Limb (tissue), 2 donors: ENCODE results near the gene CRADD.

Experiments
- DNase-seq, 2 donors: peaks; one replicate each; pipeline ENCODE4 v3.0.0-alpha.2; 2016; ENCODE audit errors: extremely low spot score in 2 of 2

CRADD gene

GRCh38 chr12:93805736-93806141 is 128.6 kb downstream of the CRADD start:
- DNase-seq, result no peak

- DNase-seq, result no peak
Observed at GRCh38 chr12:93807354-93807753, 130.2 kb downstream of the CRADD start.

GRCh38 chr12:93808169-93808899 is 131.2 kb downstream of the CRADD start:
- DNase-seq, result no peak

GRCh38 chr12:93812626-93813025 is 135.5 kb downstream of the CRADD start:
- no peak for DNase-seq

GRCh38 chr12:93813186-93813585 is 136.0 kb downstream of the CRADD start:
- DNase-seq, result no peak

- DNase-seq, result peak in 1 of 2 donors; percentile 53
Observed at GRCh38 chr12:93813972-93814821, 137.0 kb downstream of the CRADD start.

GRCh38 chr12:93818488-93819049 is 141.4 kb downstream of the CRADD start:
- DNase-seq, result no peak

- DNase-seq, result no peak
Observed at GRCh38 chr12:93819050-93819491, 141.9 kb downstream of the CRADD start.

GRCh38 chr12:93823616-93824391 is 146.6 kb downstream of the CRADD start:
- DNase-seq, result no peak

GRCh38 chr12:93824514-93825500 is 147.6 kb downstream of the CRADD start:
- DNase-seq, result no peak

- no peak for DNase-seq
Observed at GRCh38 chr12:93825501-93825888, 148.3 kb downstream of the CRADD start.

- peak in 1 of 2 donors; percentile 86 for DNase-seq
Observed at GRCh38 chr12:93825931-93826555, 148.9 kb downstream of the CRADD start.

GRCh38 chr12:93827179-93827578 is 150.0 kb downstream of the CRADD start:
- no peak for DNase-seq

- DNase-seq, result no peak
Observed at GRCh38 chr12:93827669-93828068, 150.5 kb downstream of the CRADD start.

GRCh38 chr12:93829016-93829415 is 151.8 kb downstream of the CRADD start:
- DNase-seq, result no peak

GRCh38 chr12:93831374-93831773 is 154.2 kb downstream of the CRADD start:
- DNase-seq, result no peak

- no peak for DNase-seq
Observed at GRCh38 chr12:93832131-93832530, 155.0 kb downstream of the CRADD start.

GRCh38 chr12:93833946-93834345 is 156.8 kb downstream of the CRADD start:
- no peak for DNase-seq

GRCh38 chr12:93836620-93837260 is 159.6 kb downstream of the CRADD start:
- no peak for DNase-seq
